Measurements from ENCODE around the gene CLK3. TPM values are rescaled to one million over a fixed set of nuclear protein-coding genes. Genes with fewer than 3 reads are reported as not detected.

Gene CLK3
- total RNA-seq, 1 donor from 2014 or later = 65.8 TPM

- Histone ChIP-seq H4K20me1 (ENCODE audit: insufficient read depth, low read length) (no peaks in the 10 kb centered on the region), H3K4me2 (ENCODE audit: low read length) (no peak overlapping the region), H3K27me3 (ENCODE audit: insufficient read depth, low read length) (no peaks in the 10 kb centered on the region), H3K9me3 (ENCODE audit: insufficient read depth, low read depth, low read length) (no peaks in the 10 kb centered on the region), H3K4me1 (ENCODE audit: insufficient read depth, low read length) (peaks cover 5% of the 10 kb centered on the region), H3K4me3 (ENCODE audit: insufficient read depth, low read depth, low read length) (no peak overlapping the region), H3K27ac (ENCODE audit: low read depth, low read length) (no peak overlapping the region), H2AFZ (ENCODE audit: low read depth, low read length) (no peak overlapping the region), H3K36me3 (ENCODE audit: insufficient read depth, low read length) (peaks cover 2% of the 10 kb centered on the region), H3K79me2 (ENCODE audit: insufficient read depth, low read length) (no peaks in the 10 kb centered on the region), H3K9ac (ENCODE audit: low read length) (no peak overlapping the region)
- Mint-ChIP-seq H3K27ac (ENCODE audit: unreplicated experiment) (no peak overlapping the region), H3K9me3 (ENCODE audit: unreplicated experiment) (no peaks in the 10 kb centered on the region), H3K4me1 (ENCODE audit: low read depth, unreplicated experiment) (peaks cover 7% of the 10 kb centered on the region), H3K4me3 (ENCODE audit: unreplicated experiment) (no peak overlapping the region), H3K36me3 (ENCODE audit: low read depth, unreplicated experiment) (peaks cover 6% of the 10 kb centered on the region), H3K27me3 (ENCODE audit: low read depth, unreplicated experiment) (peaks cover 2% of the 10 kb centered on the region)
- TF ChIP-seq, protein P1, sequence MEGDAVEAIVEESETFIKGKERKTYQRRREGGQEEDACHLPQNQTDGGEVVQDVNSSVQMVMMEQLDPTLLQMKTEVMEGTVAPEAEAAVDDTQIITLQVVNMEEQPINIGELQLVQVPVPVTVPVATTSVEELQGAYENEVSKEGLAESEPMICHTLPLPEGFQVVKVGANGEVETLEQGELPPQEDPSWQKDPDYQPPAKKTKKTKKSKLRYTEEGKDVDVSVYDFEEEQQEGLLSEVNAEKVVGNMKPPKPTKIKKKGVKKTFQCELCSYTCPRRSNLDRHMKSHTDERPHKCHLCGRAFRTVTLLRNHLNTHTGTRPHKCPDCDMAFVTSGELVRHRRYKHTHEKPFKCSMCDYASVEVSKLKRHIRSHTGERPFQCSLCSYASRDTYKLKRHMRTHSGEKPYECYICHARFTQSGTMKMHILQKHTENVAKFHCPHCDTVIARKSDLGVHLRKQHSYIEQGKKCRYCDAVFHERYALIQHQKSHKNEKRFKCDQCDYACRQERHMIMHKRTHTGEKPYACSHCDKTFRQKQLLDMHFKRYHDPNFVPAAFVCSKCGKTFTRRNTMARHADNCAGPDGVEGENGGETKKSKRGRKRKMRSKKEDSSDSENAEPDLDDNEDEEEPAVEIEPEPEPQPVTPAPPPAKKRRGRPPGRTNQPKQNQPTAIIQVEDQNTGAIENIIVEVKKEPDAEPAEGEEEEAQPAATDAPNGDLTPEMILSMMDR (IDR thresholded peaks at IDR 0.05; ENCODE audit: insufficient read depth, low read depth, low read length) = no peak
- TF ChIP-seq EZH2 (IDR thresholded peaks at IDR 0.05; ENCODE audit: insufficient read depth, low read length) = no peak
- DNase-seq (ENCODE audit: low read depth) = no peak
- no peak for FAIRE-seq
Measured at GRCh38 chr15:74578496-74578994, 37.1 kb upstream of the CLK3 start.

DNA sequence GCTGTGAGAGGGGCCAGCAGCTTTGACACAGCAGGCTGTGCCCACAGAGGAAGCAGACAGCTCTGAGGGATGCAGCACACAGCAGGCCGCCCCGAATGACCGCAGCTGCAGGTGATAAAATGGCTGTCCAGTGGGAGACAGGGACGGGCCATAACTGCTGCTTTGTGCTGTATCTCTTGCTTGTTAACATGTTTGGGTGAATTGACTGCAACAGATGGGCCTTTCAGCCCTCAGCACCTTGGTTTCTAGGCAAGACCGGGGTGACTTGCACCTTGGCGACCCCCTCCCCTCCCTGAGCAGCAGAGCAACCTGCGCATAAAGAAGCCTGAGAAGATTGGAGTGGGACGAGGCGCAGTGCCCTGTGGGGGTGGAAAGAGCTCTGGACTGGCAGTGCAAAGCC is 36.6 kb upstream of the CLK3 start:
- no peak overlapping the region for H3K27ac ChIP-seq (ENCODE audit: low read depth, low read length)
- H3K27me3 ChIP-seq (ENCODE audit: insufficient read depth, low read length) = no peaks in the 10 kb centered on the region
- no peaks in the 10 kb centered on the region for H3K9me3 Mint-ChIP-seq (ENCODE audit: unreplicated experiment)
- DNase-seq (ENCODE audit: low read depth) (no peak), FAIRE-seq (no peak)
- TF ChIP-seq EZH2 (IDR thresholded peaks at IDR 0.05; ENCODE audit: insufficient read depth, low read length) = no peak
- TF ChIP-seq, protein P1 (IDR thresholded peaks at IDR 0.05; ENCODE audit: insufficient read depth, low read depth, low read length) = no peak
- peaks cover 2% of the 10 kb centered on the region for H3K27me3 Mint-ChIP-seq (ENCODE audit: low read depth, unreplicated experiment)
- peaks cover 2% of the 10 kb centered on the region for H3K36me3 ChIP-seq (ENCODE audit: insufficient read depth, low read length)
- no peak overlapping the region for H2AFZ ChIP-seq (ENCODE audit: low read depth, low read length)
- peaks cover 6% of the 10 kb centered on the region for H3K36me3 Mint-ChIP-seq (ENCODE audit: low read depth, unreplicated experiment)
- no peaks in the 10 kb centered on the region for H3K9me3 ChIP-seq (ENCODE audit: insufficient read depth, low read depth, low read length)
- no peak overlapping the region for H3K4me3 ChIP-seq (ENCODE audit: insufficient read depth, low read depth, low read length)
- H3K79me2 ChIP-seq (ENCODE audit: insufficient read depth, low read length) = no peaks in the 10 kb centered on the region
- peaks cover 7% of the 10 kb centered on the region for H3K4me1 Mint-ChIP-seq (ENCODE audit: low read depth, unreplicated experiment)
- H3K4me1 ChIP-seq (ENCODE audit: insufficient read depth, low read length) = peaks cover 3% of the 10 kb centered on the region
- H3K4me2 ChIP-seq (ENCODE audit: low read length) = no peak overlapping the region
- H3K27ac Mint-ChIP-seq (ENCODE audit: unreplicated experiment) = no peak overlapping the region
- no peaks in the 10 kb centered on the region for H4K20me1 ChIP-seq (ENCODE audit: insufficient read depth, low read length)
- no peak overlapping the region for H3K4me3 Mint-ChIP-seq (ENCODE audit: unreplicated experiment)
- H3K9ac ChIP-seq (ENCODE audit: low read length) = no peak overlapping the region

DNA sequence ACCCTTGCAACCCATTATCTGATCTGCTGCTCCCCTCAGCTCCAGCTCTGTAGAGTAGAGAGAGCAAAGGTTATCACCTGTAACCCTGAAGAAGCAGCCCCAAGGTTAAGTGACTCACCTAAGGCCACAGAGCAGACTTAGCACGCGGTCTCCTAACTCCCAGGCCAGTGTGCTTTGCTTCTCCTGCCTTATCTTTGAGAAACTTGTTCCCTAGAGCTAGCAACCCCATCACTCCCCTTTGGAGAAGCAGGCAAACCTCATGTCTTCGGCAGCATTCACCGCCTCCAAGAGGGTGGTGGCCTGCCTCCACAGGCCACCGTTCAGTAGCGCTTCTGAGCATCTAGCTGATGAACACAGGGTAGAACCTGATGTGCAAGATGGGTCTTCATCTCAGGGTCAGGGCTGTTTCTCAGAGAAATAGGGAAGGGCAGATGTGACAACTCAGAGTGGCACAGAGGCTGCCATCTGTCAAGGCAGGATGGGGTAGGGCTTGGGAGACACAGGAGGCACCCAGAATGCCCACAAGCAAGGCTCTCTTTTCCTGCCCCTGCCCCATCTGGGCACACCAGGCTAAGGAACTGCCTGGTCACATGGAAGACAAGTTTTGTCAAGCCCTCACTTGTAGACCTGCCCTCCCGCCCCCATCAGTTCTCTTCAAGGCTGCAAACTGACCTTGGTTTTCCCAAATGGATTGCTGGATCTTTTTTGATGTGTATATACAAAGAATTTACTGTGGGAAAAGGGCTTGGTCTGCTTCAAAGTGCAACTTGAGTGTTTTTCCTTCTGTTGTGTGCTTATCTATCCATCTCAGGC is 34.9 kb upstream of the CLK3 start:
- H3K9me3 ChIP-seq (ENCODE audit: insufficient read depth, low read depth, low read length) = no peaks in the 10 kb centered on the region
- H3K36me3 Mint-ChIP-seq (ENCODE audit: low read depth, unreplicated experiment) = peaks cover 7% of the 10 kb centered on the region
- no peak overlapping the region for H3K4me3 ChIP-seq (ENCODE audit: insufficient read depth, low read depth, low read length)
- H3K4me2 ChIP-seq (ENCODE audit: low read length) = no peak overlapping the region
- FAIRE-seq = no peak
- no peak overlapping the region for H3K27ac Mint-ChIP-seq (ENCODE audit: unreplicated experiment)
- H3K4me1 ChIP-seq (ENCODE audit: insufficient read depth, low read length) = no peaks in the 10 kb centered on the region
- peaks cover 11% of the 10 kb centered on the region for H3K4me1 Mint-ChIP-seq (ENCODE audit: low read depth, unreplicated experiment)
- H2AFZ ChIP-seq (ENCODE audit: low read depth, low read length) = no peak overlapping the region
- no peaks in the 10 kb centered on the region for H3K9me3 Mint-ChIP-seq (ENCODE audit: unreplicated experiment)
- no peak overlapping the region for H3K27ac ChIP-seq (ENCODE audit: low read depth, low read length)
- H4K20me1 ChIP-seq (ENCODE audit: insufficient read depth, low read length) = no peaks in the 10 kb centered on the region
- no peak for DNase-seq (ENCODE audit: low read depth)
- H3K36me3 ChIP-seq (ENCODE audit: insufficient read depth, low read length) = peaks cover 2% of the 10 kb centered on the region
- H3K4me3 Mint-ChIP-seq (ENCODE audit: unreplicated experiment) = no peak overlapping the region
- TF ChIP-seq, protein P1 (IDR thresholded peaks at IDR 0.05; ENCODE audit: insufficient read depth, low read depth, low read length) = no peak
- TF ChIP-seq EZH2 (IDR thresholded peaks at IDR 0.05; ENCODE audit: insufficient read depth, low read length) = no peak
- H3K27me3 ChIP-seq (ENCODE audit: insufficient read depth, low read length) = no peaks in the 10 kb centered on the region
- H3K27me3 Mint-ChIP-seq (ENCODE audit: low read depth, unreplicated experiment) = peaks cover under 1% of the 10 kb centered on the region
- no peaks in the 10 kb centered on the region for H3K79me2 ChIP-seq (ENCODE audit: insufficient read depth, low read length)
- no peak overlapping the region for H3K9ac ChIP-seq (ENCODE audit: low read length)
